HG02884 (cell line): ENCODE data around the gene GET4.
"Not testable (repeated sequence)": the region's sequence is repeated elsewhere in the genome, so short reads cannot be mapped to it uniquely, and the experiment has no call there.

Experiments used
- ATAC-seq: cut with Tn5 transposase; IDR thresholded peaks from one replicate; pipeline ENCODE4 v1.9.1; 2021; ENCODE audit warnings: mild to moderate bottlenecking, moderate library complexity; ENCODE audit not compliant: unreplicated experiment

The GET4 gene

GRCh38 chr7:868189-868486, 8.2 kb upstream of the GET4 start:
- ATAC-seq, result no peak

GRCh38 chr7:869348-869747, 7.0 kb upstream of the GET4 start:
- no peak for ATAC-seq

GRCh38 chr7:871900-872537, 4.3 kb upstream of the GET4 start:
- ATAC-seq, result no peak

- not testable (repeated sequence) for ATAC-seq
These were observed 3.7 kb upstream of the GET4 start for GRCh38 chr7:872685-873084.

- ATAC-seq, result no peak
These were observed 2.9 kb upstream of the GET4 start for GRCh38 chr7:873367-874002.

- no peak for ATAC-seq
These were observed 2.2 kb upstream of the GET4 start for GRCh38 chr7:874031-874749.

GRCh38 chr7:875051-875450, 1.3 kb upstream of the GET4 start:
- ATAC-seq, result no peak

- ATAC-seq, result no peak
These were observed 778 bp upstream of the GET4 start for GRCh38 chr7:875476-876076.

GRCh38 chr7:876972-877311, 588 bp downstream of the GET4 start:
- ATAC-seq, result peak; percentile 17

- no peak for ATAC-seq
These were observed 1.2 kb downstream of the GET4 start for GRCh38 chr7:877312-878232.

GRCh38 chr7:879093-879492, 2.7 kb downstream of the GET4 start:
- ATAC-seq, result no peak

- ATAC-seq, result no peak
These were observed 3.4 kb downstream of the GET4 start for GRCh38 chr7:879706-880105.

GRCh38 chr7:880450-880849, 4.1 kb downstream of the GET4 start:
- ATAC-seq, result no peak

- no peak for ATAC-seq
These were observed 5.3 kb downstream of the GET4 start for GRCh38 chr7:881441-882234.

GRCh38 chr7:882336-883035, 6.1 kb downstream of the GET4 start:
- ATAC-seq, result no peak

- no peak for ATAC-seq
These were observed 7.0 kb downstream of the GET4 start for GRCh38 chr7:883055-884021.

- no peak for ATAC-seq
These were observed 8.0 kb downstream of the GET4 start for GRCh38 chr7:884191-885003.
